OCI-LY1 (cell line): ENCODE results near the gene RAB11FIP3.
"Not testable (repeated sequence)": the region's sequence is repeated elsewhere in the genome, so short reads cannot be mapped to it uniquely, and the experiment has no call there.

Experiments used
- H2AFZ ChIP-seq: fragments of 200-600 bp; sonication (generic), shearing (Covaris generic); 2 replicates; pipeline ENCODE4 v1.6.0; 2014; ENCODE audit warnings: antibody characterized with exemption, mild to moderate bottlenecking, low read length
- H3F3A ChIP-seq: fragments of 200-600 bp; sonication (generic), shearing (Covaris generic); 2 replicates; pipeline ENCODE4 v1.6.0; 2014; ENCODE audit warnings: mild to moderate bottlenecking, antibody characterized with exemption, low read length, moderate library complexity; ENCODE audit not compliant: insufficient read depth
- H3K27ac ChIP-seq: fragments of 200-600 bp; sonication (generic); 2 replicates; pipeline ENCODE4 v1.5.1; 2014; ENCODE audit warnings: low read length, mixed run types, mild to moderate bottlenecking, low read depth; ENCODE audit not compliant: poor library complexity, severe bottlenecking
- H3K27me3 ChIP-seq: fragments of 200-600 bp; sonication (generic); 2 replicates; pipeline ENCODE4 v1.6.0; 2014; ENCODE audit warnings: antibody characterized with exemption, mild to moderate bottlenecking, low read length, moderate library complexity; ENCODE audit not compliant: insufficient read depth
- H3K36me3 ChIP-seq: fragments of 200-600 bp; sonication (generic); 2 replicates; pipeline ENCODE4 v1.6.1; 2014; ENCODE audit warnings: mild to moderate bottlenecking, antibody characterized with exemption, low read length, moderate library complexity, mixed read lengths; ENCODE audit not compliant: insufficient read depth
- H3K4me1 ChIP-seq: fragments of 200-600 bp; sonication (generic); 2 replicates; pipeline ENCODE4 v1.5.1; 2014; ENCODE audit warnings: mild to moderate bottlenecking, low read length, moderate library complexity; ENCODE audit not compliant: insufficient read depth, severe bottlenecking
- H3K4me2 ChIP-seq: fragments of 200-600 bp; sonication (generic), shearing (Covaris generic); 2 replicates; pipeline ENCODE4 v1.6.1; 2014; ENCODE audit warnings: low read length
- H3K4me3 ChIP-seq: fragments of 200-600 bp; sonication (generic); 2 replicates; pipeline ENCODE4 v1.5.1; 2014; ENCODE audit warnings: low read length, low read depth, mild to moderate bottlenecking, mixed read lengths; ENCODE audit not compliant: poor library complexity, severe bottlenecking
- H3K79me2 ChIP-seq: fragments of 200-600 bp; shearing (Covaris generic); 2 replicates; pipeline ENCODE4 v1.6.1; 2016; ENCODE audit warnings: mixed run types, low read length, mixed read lengths; ENCODE audit not compliant: insufficient read depth
- H3K9ac ChIP-seq: fragments of 200-600 bp; sonication (generic), shearing (Covaris generic); 2 replicates; pipeline ENCODE4 v1.6.1; 2014; ENCODE audit warnings: mild to moderate bottlenecking, low read length, mixed read lengths
- H3K9me2 ChIP-seq: fragments of 200-600 bp; sonication (generic), shearing (Covaris generic); 2 replicates; pipeline ENCODE4 v1.6.1; 2014; ENCODE audit warnings: low read depth, mild to moderate bottlenecking, low read length, mixed read lengths
- H3K9me3 ChIP-seq: fragments of 200-600 bp; shearing (Covaris generic); 2 replicates; pipeline ENCODE4 v1.6.1; 2014; ENCODE audit warnings: low read length, mixed read lengths
- H4K20me1 ChIP-seq: fragments of 200-600 bp; sonication (generic), shearing (Covaris generic); 2 replicates; pipeline ENCODE4 v1.6.0; 2016; ENCODE audit warnings: mild to moderate bottlenecking, low read length; ENCODE audit not compliant: insufficient read depth
- EZH2 ChIP-seq: fragments of 200-600 bp; sonication (generic), shearing (Covaris generic); IDR thresholded peaks from 2 replicates; pipeline ENCODE4 v1.8.0; 2017; ENCODE audit warnings: borderline replicate concordance, mixed run types, mild to moderate bottlenecking, antibody characterized with exemption, low read length, moderate library complexity, mixed read lengths
- TF ChIP-seq, protein P1 (sequence below): fragments of 200-600 bp; sonication (generic), shearing (Covaris generic); IDR thresholded peaks from 2 replicates; pipeline ENCODE4 v1.5.1; 2017; ENCODE audit warnings: mild to moderate bottlenecking, antibody characterized with exemption, low read length, moderate library complexity, mixed read lengths

Gene RAB11FIP3

DNA sequence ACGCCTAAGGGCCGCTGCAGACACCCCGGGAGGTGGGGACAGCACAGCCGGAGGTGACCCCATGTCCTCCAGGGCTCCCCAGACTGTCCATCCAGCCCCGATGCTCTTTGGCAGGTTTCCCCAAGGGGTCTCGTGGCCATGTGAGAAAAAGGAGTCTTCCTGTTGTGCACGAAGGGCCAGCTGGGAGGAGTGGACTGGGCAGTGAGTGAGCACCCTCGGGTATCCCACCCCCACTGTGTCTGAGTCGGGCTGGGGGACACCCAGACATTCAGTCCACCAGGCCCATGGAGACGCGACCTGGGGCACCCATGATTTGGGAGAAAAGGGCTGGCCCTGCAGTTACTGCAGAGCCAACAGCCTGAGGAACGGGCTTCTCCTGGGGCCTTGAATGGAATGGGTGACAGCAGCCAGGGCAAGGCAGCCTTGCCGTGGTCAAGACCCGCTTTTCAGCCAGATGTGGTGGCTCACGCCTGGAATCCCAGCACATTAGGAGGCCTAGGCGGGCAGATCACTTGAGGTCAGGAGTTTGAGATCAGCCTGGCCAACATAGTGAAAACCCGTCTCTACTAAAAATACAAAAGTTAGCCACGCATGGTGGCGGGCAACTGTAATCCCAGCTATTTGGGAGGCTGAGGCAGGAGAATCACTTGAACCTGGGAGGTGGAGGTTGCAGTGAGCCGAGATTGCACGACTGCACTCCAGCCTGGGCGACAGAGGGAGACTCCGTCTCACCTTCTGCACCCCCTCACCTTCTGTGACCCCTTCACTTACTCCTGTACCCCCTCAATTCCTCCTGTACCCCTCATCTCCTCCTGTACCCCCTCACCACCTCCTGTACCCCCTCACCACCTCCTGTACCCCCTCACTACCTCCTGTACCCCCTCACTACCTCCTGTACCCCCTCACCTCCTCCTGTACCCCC is 78.0 kb downstream of the RAB11FIP3 start:
- no peak for TF ChIP-seq EZH2
- TF ChIP-seq, protein P1, sequence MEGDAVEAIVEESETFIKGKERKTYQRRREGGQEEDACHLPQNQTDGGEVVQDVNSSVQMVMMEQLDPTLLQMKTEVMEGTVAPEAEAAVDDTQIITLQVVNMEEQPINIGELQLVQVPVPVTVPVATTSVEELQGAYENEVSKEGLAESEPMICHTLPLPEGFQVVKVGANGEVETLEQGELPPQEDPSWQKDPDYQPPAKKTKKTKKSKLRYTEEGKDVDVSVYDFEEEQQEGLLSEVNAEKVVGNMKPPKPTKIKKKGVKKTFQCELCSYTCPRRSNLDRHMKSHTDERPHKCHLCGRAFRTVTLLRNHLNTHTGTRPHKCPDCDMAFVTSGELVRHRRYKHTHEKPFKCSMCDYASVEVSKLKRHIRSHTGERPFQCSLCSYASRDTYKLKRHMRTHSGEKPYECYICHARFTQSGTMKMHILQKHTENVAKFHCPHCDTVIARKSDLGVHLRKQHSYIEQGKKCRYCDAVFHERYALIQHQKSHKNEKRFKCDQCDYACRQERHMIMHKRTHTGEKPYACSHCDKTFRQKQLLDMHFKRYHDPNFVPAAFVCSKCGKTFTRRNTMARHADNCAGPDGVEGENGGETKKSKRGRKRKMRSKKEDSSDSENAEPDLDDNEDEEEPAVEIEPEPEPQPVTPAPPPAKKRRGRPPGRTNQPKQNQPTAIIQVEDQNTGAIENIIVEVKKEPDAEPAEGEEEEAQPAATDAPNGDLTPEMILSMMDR: no peak
- Histone ChIP-seq H3K9ac (no peak overlapping the region), H3K27ac (no peak overlapping the region)

DNA sequence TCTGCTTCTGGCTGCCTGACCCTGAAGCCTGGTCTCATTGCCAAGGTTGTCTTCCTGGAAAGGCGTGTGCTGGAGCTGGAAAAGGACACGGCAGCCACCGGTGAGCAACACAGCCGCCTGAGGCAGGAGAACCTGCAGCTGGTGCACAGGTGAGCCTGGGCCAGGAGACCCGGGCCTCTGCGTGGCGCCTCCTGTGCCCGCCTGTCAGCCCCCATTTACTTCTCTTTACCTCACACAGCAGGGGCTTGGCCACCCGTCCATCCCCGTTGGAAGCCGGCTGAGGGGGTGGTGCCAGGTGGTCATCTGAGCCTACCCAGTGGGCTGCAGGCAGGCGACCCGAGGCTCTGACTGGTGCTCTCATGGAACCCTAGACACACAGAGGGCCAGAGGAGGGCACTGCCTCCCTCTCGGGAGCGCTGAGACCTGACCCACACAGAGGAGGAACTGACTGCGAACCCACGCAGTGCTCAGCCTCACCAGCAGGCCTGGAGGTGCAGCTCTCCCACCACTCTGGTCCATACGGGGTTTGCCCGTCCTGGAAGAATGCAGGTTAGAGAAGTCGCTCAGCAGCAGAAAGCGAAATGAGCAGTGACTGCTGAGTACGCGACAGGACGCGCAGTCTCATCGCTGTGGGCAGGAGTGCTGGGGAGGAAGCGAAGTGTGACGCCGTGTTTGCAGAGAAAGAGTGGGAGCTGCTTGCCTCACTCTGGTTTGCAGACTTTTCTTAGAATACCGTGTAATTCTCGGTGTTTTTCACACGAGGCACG is 80.2 kb downstream of the RAB11FIP3 start:
- Histone ChIP-seq H3K9me2 (no peaks in the 10 kb centered on the region), H3K9ac (no peak overlapping the region), H3K4me1 (no peaks in the 10 kb centered on the region), H3K79me2 (no peaks in the 10 kb centered on the region), H3K36me3 (no peaks in the 10 kb centered on the region), H3K27me3 (no peaks in the 10 kb centered on the region), H4K20me1 (no peaks in the 10 kb centered on the region), H2AFZ (no peak overlapping the region), H3K4me3 (no peak overlapping the region), H3K9me3 (no peaks in the 10 kb centered on the region), H3K27ac (no peak overlapping the region), H3K4me2 (no peak overlapping the region), H3F3A (no peaks in the 10 kb centered on the region)
- TF ChIP-seq EZH2: no peak
- TF ChIP-seq, protein P1: no peak

More for the DNA sequence above, 78.0 kb downstream of the RAB11FIP3 start:
- Histone ChIP-seq H3F3A (no peaks in the 10 kb centered on the region), H3K4me1 (no peaks in the 10 kb centered on the region), H2AFZ (no peak overlapping the region), H3K27me3 (no peaks in the 10 kb centered on the region), H3K9me3 (no peaks in the 10 kb centered on the region), H3K36me3 (no peaks in the 10 kb centered on the region), H3K79me2 (no peaks in the 10 kb centered on the region), H3K9me2 (no peaks in the 10 kb centered on the region), H3K4me3 (no peak overlapping the region), H4K20me1 (no peaks in the 10 kb centered on the region), H3K4me2 (no peak overlapping the region)

DNA sequence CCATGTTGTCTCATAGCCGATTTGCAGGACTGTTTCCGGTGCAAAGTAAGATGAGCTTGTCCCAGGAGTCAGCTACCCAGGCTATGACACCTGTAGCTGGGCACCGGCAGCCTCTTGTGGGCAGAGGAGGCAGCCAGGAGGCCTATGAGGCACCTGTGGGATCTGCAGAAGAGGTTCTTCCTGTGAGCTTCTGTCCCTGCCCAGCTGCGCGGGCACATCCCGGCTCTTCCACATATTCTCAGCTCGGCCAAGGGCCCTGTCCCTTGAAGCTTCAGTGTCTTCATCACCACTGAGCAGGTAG is 80.7 kb downstream of the RAB11FIP3 start:
- Histone ChIP-seq H2AFZ (no peak overlapping the region), H3F3A (no peaks in the 10 kb centered on the region), H3K79me2 (no peaks in the 10 kb centered on the region), H3K27ac (no peak overlapping the region), H3K9me2 (no peaks in the 10 kb centered on the region), H3K4me1 (no peaks in the 10 kb centered on the region), H4K20me1 (no peaks in the 10 kb centered on the region), H3K4me3 (no peak overlapping the region), H3K4me2 (no peak overlapping the region), H3K9me3 (no peaks in the 10 kb centered on the region), H3K36me3 (no peaks in the 10 kb centered on the region), H3K9ac (no peak overlapping the region), H3K27me3 (no peaks in the 10 kb centered on the region)
- no peak for TF ChIP-seq EZH2
- TF ChIP-seq, protein P1: no peak

DNA sequence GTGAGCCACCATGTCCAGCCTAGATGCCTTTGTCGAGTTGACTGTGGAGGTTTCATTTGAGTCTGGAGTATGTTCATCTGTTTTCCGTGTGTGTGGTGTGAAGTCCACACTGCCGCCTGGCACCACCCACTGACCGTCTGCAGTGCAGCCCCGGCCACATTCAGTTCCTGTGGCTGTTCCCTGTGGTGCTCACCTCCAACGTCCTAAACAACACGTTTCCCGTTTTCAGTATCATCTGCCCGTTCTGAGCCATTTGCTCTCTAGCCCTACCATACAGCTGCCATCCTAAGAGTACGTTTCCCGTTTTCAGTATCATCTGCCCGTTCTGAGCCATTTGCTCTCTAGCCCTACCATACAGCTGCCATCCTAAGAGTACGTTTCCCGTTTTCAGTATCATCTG is 82.1 kb downstream of the RAB11FIP3 start:
- H3F3A ChIP-seq, H3K4me2 ChIP-seq, H3K9ac ChIP-seq, H3K4me3 ChIP-seq, H3K79me2 ChIP-seq, H4K20me1 ChIP-seq, H3K9me3 ChIP-seq, H3K27ac ChIP-seq, H3K36me3 ChIP-seq, H2AFZ ChIP-seq, H3K9me2 ChIP-seq, H3K27me3 ChIP-seq, H3K4me1 ChIP-seq: not testable (repeated sequence)
